HG03066 (cell line): ENCODE data around the gene THPO.

Source experiments
- ATAC-seq: cut with Tn5 transposase; IDR thresholded peaks from one replicate; pipeline ENCODE4 v1.9.1; 2021; ENCODE audit warnings: low read depth; ENCODE audit not compliant: unreplicated experiment

THPO gene

GRCh38 chr3:184377882-184378445 is at the start of gene THPO:
Gene THPO (minus strand): TSS chr3:184378207. CDS start chr3:184376259, 1,948 bp downstream.
- ATAC-seq, result no peak

GRCh38 chr3:184426691-184427141 is 48.7 kb upstream of the THPO start:
- no peak for ATAC-seq

- ATAC-seq, result no peak
Measured at GRCh38 chr3:184423561-184423960, 45.6 kb upstream of the THPO start.

- ATAC-seq, result no peak
Measured at GRCh38 chr3:184419171-184419570, 41.2 kb upstream of the THPO start.

- ATAC-seq, result peak; percentile 94
Measured at GRCh38 chr3:184417619-184418327, 39.8 kb upstream of the THPO start.

GRCh38 chr3:184415203-184415490 is 37.1 kb upstream of the THPO start:
- no peak for ATAC-seq

GRCh38 chr3:184414418-184415202 is 36.6 kb upstream of the THPO start:
- no peak for ATAC-seq

- no peak for ATAC-seq
Measured at GRCh38 chr3:184409946-184410500, 32.0 kb upstream of the THPO start.

GRCh38 chr3:184409331-184409926 is 31.4 kb upstream of the THPO start:
- ATAC-seq, result no peak

- ATAC-seq, result no peak
Measured at GRCh38 chr3:184405075-184406030, 27.3 kb upstream of the THPO start.

GRCh38 chr3:184399410-184399809 is 21.4 kb upstream of the THPO start:
- no peak for ATAC-seq

GRCh38 chr3:184395320-184395660 is 17.3 kb upstream of the THPO start:
- ATAC-seq, result no peak

- ATAC-seq, result no peak
Measured at GRCh38 chr3:184391266-184391665, 13.3 kb upstream of the THPO start.

- ATAC-seq, result no peak
Measured at GRCh38 chr3:184389935-184390528, 12.0 kb upstream of the THPO start.

GRCh38 chr3:184389384-184389783 is 11.4 kb upstream of the THPO start:
- no peak for ATAC-seq

GRCh38 chr3:184388936-184389230 is 10.9 kb upstream of the THPO start:
- ATAC-seq, result no peak

GRCh38 chr3:184388164-184388935 is 10.3 kb upstream of the THPO start:
- ATAC-seq, result no peak

GRCh38 chr3:184387174-184387714 is 9.2 kb upstream of the THPO start:
- ATAC-seq, result no peak
